Endothelial cell (in vitro differentiated cells): ENCODE data around the gene ANXA4. TPM values are rescaled to one million over a fixed set of nuclear protein-coding genes. Genes with fewer than 3 reads are reported as not detected.
"Not testable (repeated sequence)": the region's sequence is repeated elsewhere in the genome, so short reads cannot be mapped to it uniquely, and the experiment has no call there.

ENCODE experiments used
- DNase-seq: peaks from one replicate; pipeline ENCODE4 v3.0.0; 2021; ENCODE audit warnings: low spot score
- H3K27ac Mint-ChIP-seq: one replicate; pipeline ENCODE4 v1.8.0; 2021; ENCODE audit warnings: mixed read lengths, inconsistent platforms; ENCODE audit not compliant: unreplicated experiment
- H3K27me3 Mint-ChIP-seq: one replicate; pipeline ENCODE4 v1.8.0; 2021; ENCODE audit warnings: mild to moderate bottlenecking, moderate library complexity, mixed read lengths, inconsistent platforms; ENCODE audit not compliant: unreplicated experiment
- H3K36me3 Mint-ChIP-seq: one replicate; pipeline ENCODE4 v1.8.0; 2021; ENCODE audit warnings: mild to moderate bottlenecking, low read depth, mixed read lengths, inconsistent platforms; ENCODE audit not compliant: unreplicated experiment
- H3K4me1 Mint-ChIP-seq: one replicate; pipeline ENCODE4 v1.8.0; 2021; ENCODE audit warnings: mild to moderate bottlenecking, mixed read lengths, inconsistent platforms; ENCODE audit not compliant: unreplicated experiment
- H3K4me3 Mint-ChIP-seq: one replicate; pipeline ENCODE4 v1.8.0; 2021; ENCODE audit warnings: mild to moderate bottlenecking, mixed read lengths, inconsistent platforms; ENCODE audit not compliant: unreplicated experiment
- H3K9me3 Mint-ChIP-seq: one replicate; pipeline ENCODE4 v1.8.0; 2021; ENCODE audit warnings: mixed read lengths, inconsistent platforms; ENCODE audit not compliant: unreplicated experiment
- CTCF ChIP-seq: fragments of 200-600 bp; sonication (generic); IDR thresholded peaks from one replicate; pipeline ENCODE4 v1.5.0; 2021; ENCODE audit warnings: antibody characterized with exemption; ENCODE audit not compliant: unreplicated experiment
- total RNA-seq: library from RNA; stranded (reverse); fragmentation: NEBNext Ultra II Directional; extraction: Animal tissue kit (Norgen Biotek cat#: 25700); gene quantifications from one replicate; pipeline ENCODE4 v1.2.1, GENCODE V29; 2021; ENCODE audit not compliant: unreplicated experiment

Gene ANXA4
- total RNA-seq, 1 donor from 2014 or later, result 29.4 TPM

DNA sequence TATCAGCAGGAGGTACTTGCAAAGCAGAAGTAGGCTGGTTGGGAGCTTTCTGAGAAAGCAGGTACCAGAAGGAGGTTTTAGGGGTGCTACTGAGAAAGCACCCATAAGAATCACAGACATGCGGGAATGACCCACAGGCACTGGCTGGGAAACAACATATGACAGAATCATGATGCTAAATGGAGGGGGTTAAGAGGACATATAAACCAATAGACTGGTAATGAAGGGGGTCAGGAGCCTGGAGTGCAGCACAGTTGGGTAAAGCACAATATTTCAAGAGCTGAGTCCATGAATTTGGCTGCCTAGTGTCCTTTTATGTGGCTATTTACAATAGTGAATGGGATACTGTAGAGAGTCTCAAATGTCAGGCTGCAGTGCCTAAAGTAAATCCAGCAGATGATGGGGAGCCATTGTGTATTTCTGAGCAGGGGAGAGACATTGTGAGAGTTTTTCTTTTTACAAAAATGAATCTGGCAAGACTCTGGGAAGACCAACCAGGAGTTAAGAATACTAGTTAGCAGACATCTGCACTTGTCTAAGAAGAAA lies 59.9 kb downstream of the ANXA4 start:
- Mint-ChIP-seq H3K4me3 (no peak overlapping the region), H3K9me3 (no peaks in the 10 kb centered on the region), H3K4me1 (peaks cover 29% of the 10 kb centered on the region)

DNA sequence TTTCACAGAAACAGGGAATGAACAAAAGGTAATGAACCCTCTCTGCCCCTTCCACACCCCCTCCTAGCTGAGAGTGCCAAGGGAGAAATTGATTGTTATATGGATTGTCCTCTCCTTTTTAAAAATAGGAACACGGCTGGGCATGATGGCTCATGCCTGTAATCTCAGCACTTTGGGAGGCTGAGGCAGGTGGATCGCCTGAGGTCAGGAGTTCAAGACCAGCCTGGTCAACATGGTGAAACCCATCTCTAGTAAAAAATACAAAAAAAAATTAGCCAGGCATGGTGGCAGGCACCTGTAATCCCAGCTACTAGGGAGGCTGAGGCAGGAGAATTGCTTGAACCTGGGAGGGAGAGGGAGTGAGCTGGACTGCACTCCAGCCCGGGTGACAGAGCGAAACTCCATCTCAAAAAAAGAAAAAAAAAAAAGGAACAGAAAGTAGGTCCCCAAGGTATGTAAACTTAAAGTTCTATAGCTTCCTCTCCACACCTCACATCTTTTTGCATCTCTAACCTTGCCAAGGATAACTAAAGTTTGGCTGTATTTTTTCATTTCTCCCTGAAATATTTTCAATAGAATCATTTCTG lies 60.9 kb downstream of the ANXA4 start:
- not testable (repeated sequence) for H3K4me3 Mint-ChIP-seq, H3K9me3 Mint-ChIP-seq, H3K27me3 Mint-ChIP-seq, DNase-seq
- Mint-ChIP-seq H3K36me3 (peaks cover 19% of the 10 kb centered on the region), H3K4me1 (peaks cover 29% of the 10 kb centered on the region), H3K27ac (peak overlapping the region; percentile 10)

More for the DNA sequence above, 59.9 kb downstream of the ANXA4 start:
- no peak for DNase-seq
- TF ChIP-seq CTCF, result no peak
- no peak overlapping the region for H3K27ac Mint-ChIP-seq
- H3K36me3 Mint-ChIP-seq, result peaks cover 22% of the 10 kb centered on the region
- no peaks in the 10 kb centered on the region for H3K27me3 Mint-ChIP-seq

DNA sequence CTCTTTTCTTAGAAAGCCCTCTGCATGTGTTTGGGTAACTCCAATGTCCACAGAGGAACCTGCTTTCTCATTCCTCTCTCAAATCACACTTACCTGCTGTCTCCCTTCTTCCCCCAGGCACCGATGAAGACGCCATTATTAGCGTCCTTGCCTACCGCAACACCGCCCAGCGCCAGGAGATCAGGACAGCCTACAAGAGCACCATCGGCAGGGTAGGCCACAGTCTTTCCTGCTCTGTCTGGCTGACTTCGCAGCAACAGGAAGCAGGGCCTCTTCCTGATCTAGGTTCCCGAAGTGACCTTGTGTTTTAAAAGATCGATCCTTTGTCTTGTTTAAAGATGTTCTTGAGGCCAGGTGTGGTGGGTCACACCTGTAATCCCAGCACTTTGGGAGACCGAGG lies 62.5 kb downstream of the ANXA4 start:
- H3K36me3 Mint-ChIP-seq, result peaks cover 22% of the 10 kb centered on the region
- no peaks in the 10 kb centered on the region for H3K27me3 Mint-ChIP-seq
- peaks cover 18% of the 10 kb centered on the region for H3K4me1 Mint-ChIP-seq
- DNase-seq, result no peak
- H3K9me3 Mint-ChIP-seq, result no peaks in the 10 kb centered on the region
- TF ChIP-seq CTCF, result no peak
- peak overlapping the region; percentile 33 for H3K4me3 Mint-ChIP-seq
- peak overlapping the region; percentile 65 for H3K27ac Mint-ChIP-seq

DNA sequence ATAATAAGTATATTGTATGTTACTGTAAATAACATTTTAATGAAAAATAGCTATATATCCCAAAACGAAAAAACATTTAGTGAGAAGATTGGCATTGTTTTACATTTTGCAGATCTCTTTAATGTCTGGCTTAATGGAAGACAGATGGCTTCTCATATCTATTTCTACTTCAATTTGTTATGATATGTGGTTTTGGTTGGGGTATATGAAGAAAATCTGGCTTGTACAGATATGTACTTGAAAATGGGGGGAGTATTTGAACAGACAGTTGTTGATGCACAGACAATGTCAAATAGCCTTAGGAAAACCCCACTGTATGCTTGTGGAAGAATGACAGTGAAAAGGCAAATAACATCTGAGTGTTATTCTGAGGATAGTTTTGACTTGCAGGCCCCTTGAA lies 64.0 kb downstream of the ANXA4 start:
- H3K9me3 Mint-ChIP-seq, result no peaks in the 10 kb centered on the region
- peaks cover 20% of the 10 kb centered on the region for H3K36me3 Mint-ChIP-seq
- H3K27me3 Mint-ChIP-seq, result no peaks in the 10 kb centered on the region
- no peak for TF ChIP-seq CTCF
- no peak for DNase-seq
- H3K4me3 Mint-ChIP-seq, result no peak overlapping the region
- H3K4me1 Mint-ChIP-seq, result peaks cover 16% of the 10 kb centered on the region
- H3K27ac Mint-ChIP-seq, result no peak overlapping the region

DNA sequence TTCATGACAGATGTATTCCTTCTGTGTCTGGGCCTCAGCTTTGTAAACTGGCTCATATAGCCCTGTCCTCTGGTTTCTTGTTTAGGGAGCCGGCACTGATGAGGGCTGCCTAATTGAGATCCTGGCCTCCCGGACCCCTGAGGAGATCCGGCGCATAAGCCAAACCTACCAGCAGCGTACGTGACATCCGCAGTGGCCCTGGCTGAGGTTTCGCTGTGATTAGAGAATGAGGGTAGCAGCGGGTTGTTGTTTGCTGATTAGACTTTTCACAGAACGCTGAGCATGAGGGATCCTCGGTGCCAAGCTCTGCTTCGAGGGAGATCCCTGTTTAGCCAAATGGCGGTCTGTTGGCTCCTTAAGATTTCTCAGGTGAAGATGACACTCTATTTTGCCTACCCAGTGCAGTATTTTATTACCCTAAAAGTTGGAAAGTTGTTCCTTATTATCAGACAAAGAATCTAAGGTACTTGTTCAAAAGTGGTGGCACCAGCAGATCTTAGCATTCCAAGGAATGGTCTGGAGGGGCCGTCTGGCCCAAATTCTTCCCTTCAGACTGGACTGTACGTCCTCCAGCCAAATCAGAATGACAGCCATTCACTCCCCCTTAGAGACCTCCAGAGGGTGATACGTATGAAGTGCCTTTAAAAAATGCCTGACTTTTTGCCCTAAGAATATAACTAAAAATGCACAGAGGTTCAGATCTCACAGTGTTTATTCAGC lies 66.0 kb downstream of the ANXA4 start:
- Mint-ChIP-seq H3K4me1 (peaks cover 12% of the 10 kb centered on the region), H3K27me3 (no peaks in the 10 kb centered on the region), H3K27ac (no peak overlapping the region), H3K36me3 (peaks cover 18% of the 10 kb centered on the region), H3K4me3 (no peak overlapping the region), H3K9me3 (no peaks in the 10 kb centered on the region)
- no peak for DNase-seq
- TF ChIP-seq CTCF, result no peak
